HG03097 (cell line): ENCODE data around the gene ZNF691.

Source experiments
- ATAC-seq: cut with Tn5 transposase; IDR thresholded peaks from one replicate; pipeline ENCODE4 v1.9.1; 2021; ENCODE audit not compliant: unreplicated experiment, low FRiP score

Gene ZNF691

GRCh38 chr1:42831273-42831672 lies 15.1 kb upstream of the ZNF691 start:
- no peak for ATAC-seq

GRCh38 chr1:42832641-42833240 lies 13.7 kb upstream of the ZNF691 start:
- ATAC-seq = no peak

GRCh38 chr1:42833981-42834380 lies 12.4 kb upstream of the ZNF691 start:
- ATAC-seq = no peak

GRCh38 chr1:42834803-42835202 lies 11.6 kb upstream of the ZNF691 start:
- no peak for ATAC-seq

GRCh38 chr1:42835422-42835821 lies 11.0 kb upstream of the ZNF691 start:
- no peak for ATAC-seq

- ATAC-seq = no peak
These were observed 8.7 kb upstream of the ZNF691 start for GRCh38 chr1:42837709-42838108.

GRCh38 chr1:42838482-42839190 lies 7.8 kb upstream of the ZNF691 start:
- ATAC-seq = no peak

- no peak for ATAC-seq
These were observed 5.4 kb upstream of the ZNF691 start for GRCh38 chr1:42841010-42841409.

GRCh38 chr1:42841440-42842147 lies 4.8 kb upstream of the ZNF691 start:
- no peak for ATAC-seq

GRCh38 chr1:42844592-42845140 lies 1.7 kb upstream of the ZNF691 start:
- ATAC-seq = no peak

- no peak for ATAC-seq
These were observed 1.2 kb upstream of the ZNF691 start for GRCh38 chr1:42845193-42845592.

GRCh38 chr1:42845866-42846256 lies 552 bp upstream of the ZNF691 start:
- ATAC-seq = no peak

GRCh38 chr1:42847111-42847595 lies 740 bp downstream of the ZNF691 start:
- no peak for ATAC-seq

GRCh38 chr1:42847721-42848460 lies 1.5 kb downstream of the ZNF691 start:
- no peak for ATAC-seq

- no peak for ATAC-seq
These were observed 2.6 kb downstream of the ZNF691 start for GRCh38 chr1:42848823-42849537.

GRCh38 chr1:42849944-42850343 lies 3.5 kb downstream of the ZNF691 start:
- ATAC-seq = no peak

GRCh38 chr1:42851420-42851819 lies 5.0 kb downstream of the ZNF691 start:
- no peak for ATAC-seq

GRCh38 chr1:42851960-42852607 lies 5.7 kb downstream of the ZNF691 start:
- ATAC-seq = no peak

GRCh38 chr1:42852608-42852980 lies 6.2 kb downstream of the ZNF691 start:
- no peak for ATAC-seq
